Osteoblast (primary cell): Measurements from ENCODE around the gene ACSBG1. TPM values are rescaled to one million over a fixed set of nuclear protein-coding genes. Genes with fewer than 3 reads are reported as not detected.

Experiments
- DNase-seq: peaks from one replicate; pipeline ENCODE4 v3.0.0; 2011; ENCODE audit warnings: low spot score, mixed read lengths; ENCODE audit not compliant: insufficient read length; ENCODE audit errors: missing footprints
- H2AFZ ChIP-seq: 2 replicates; pipeline ENCODE4 v1.6.0; 2011; ENCODE audit warnings: mild to moderate bottlenecking, low read length
- H3K27ac ChIP-seq: 2 replicates; pipeline ENCODE4 v1.5.1; 2011; ENCODE audit warnings: mild to moderate bottlenecking, low read depth, low read length, moderate library complexity
- H3K27me3 ChIP-seq: 2 replicates; pipeline ENCODE4 v1.6.0; 2012; ENCODE audit warnings: mild to moderate bottlenecking, control low read depth, inconsistent platforms, low read length, moderate library complexity; ENCODE audit not compliant: insufficient read depth
- H3K36me3 ChIP-seq: 2 replicates; pipeline ENCODE4 v1.5.1; 2011; ENCODE audit warnings: mild to moderate bottlenecking, low read length, control low read depth, moderate library complexity; ENCODE audit not compliant: insufficient read depth
- H3K4me1 ChIP-seq: 2 replicates; pipeline ENCODE4 v1.5.1; 2011; ENCODE audit warnings: mild to moderate bottlenecking, low read length, control low read depth, moderate library complexity; ENCODE audit not compliant: insufficient read depth
- H3K4me2 ChIP-seq: 2 replicates; pipeline ENCODE4 v1.6.0; 2011; ENCODE audit warnings: mild to moderate bottlenecking, low read length; ENCODE audit not compliant: insufficient read depth
- H3K4me3 ChIP-seq: fragments of 200-600 bp; sonication (generic); 3 replicates; pipeline ENCODE4 v1.5.1; 2012; ENCODE audit warnings: mild to moderate bottlenecking, low read length, inconsistent platforms; ENCODE audit not compliant: insufficient read depth
- H3K79me2 ChIP-seq: 2 replicates; pipeline ENCODE4 v1.6.0; 2012; ENCODE audit warnings: mild to moderate bottlenecking, low read length, control low read depth, inconsistent platforms; ENCODE audit not compliant: insufficient read depth
- H3K9me3 ChIP-seq: 2 replicates; pipeline ENCODE4 v1.5.1; 2011; ENCODE audit warnings: low read depth, low read length, control low read depth
- H4K20me1 ChIP-seq: 2 replicates; pipeline ENCODE4 v1.6.0; 2012; ENCODE audit warnings: mild to moderate bottlenecking, low read length, control low read depth; ENCODE audit not compliant: insufficient read depth
- CTCF ChIP-seq: IDR thresholded peaks from 2 replicates; pipeline ENCODE4 v1.5.1; 2011; ENCODE audit warnings: mild to moderate bottlenecking, low read depth, low read length, moderate library complexity; ENCODE audit errors: extremely low read depth
- total RNA-seq: library from RNA; depleted of rRNA; stranded (reverse); fragments of >200 nt; gene quantifications from 2 replicates; pipeline ENCODE4 v1.2.3, GENCODE V29; 2012

ACSBG1 gene
- total RNA-seq, 1 donor: under 0.01 TPM

DNA sequence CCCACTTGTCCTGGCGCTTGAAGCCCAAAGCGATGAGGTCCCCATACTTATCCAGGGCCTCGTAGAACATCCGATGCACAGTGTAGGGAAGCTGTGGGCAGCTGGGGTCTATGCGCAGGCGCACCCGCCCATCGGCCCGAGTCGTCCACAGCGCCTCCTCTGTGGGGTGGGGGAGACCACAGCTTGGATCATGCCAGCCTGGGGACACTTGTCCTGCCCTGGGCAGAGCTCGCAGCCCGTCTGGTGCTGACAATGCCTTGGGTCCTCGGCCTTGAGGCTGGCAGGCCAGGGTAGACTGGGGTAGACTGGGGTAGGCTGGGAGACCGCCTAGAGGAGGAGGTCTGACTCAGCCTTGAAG is 39.8 kb downstream of the ACSBG1 start:
- Histone ChIP-seq H3K79me2 (no peaks in the 10 kb centered on the region), H4K20me1 (no peaks in the 10 kb centered on the region), H3K4me3 (no peak overlapping the region), H3K4me1 (no peaks in the 10 kb centered on the region), H3K4me2 (no peak overlapping the region), H3K9me3 (no peaks in the 10 kb centered on the region), H3K27me3 (peaks cover 16% of the 10 kb centered on the region), H3K27ac (no peak overlapping the region), H2AFZ (no peak overlapping the region), H3K36me3 (no peaks in the 10 kb centered on the region)
- TF ChIP-seq CTCF: no peak
- peak; percentile 35 for DNase-seq

- Histone ChIP-seq H2AFZ (no peak overlapping the region), H3K36me3 (no peaks in the 10 kb centered on the region), H3K27me3 (peaks cover 16% of the 10 kb centered on the region), H3K79me2 (no peaks in the 10 kb centered on the region), H3K4me3 (no peak overlapping the region), H3K4me1 (no peaks in the 10 kb centered on the region), H3K9me3 (no peaks in the 10 kb centered on the region), H3K4me2 (no peak overlapping the region), H4K20me1 (no peaks in the 10 kb centered on the region), H3K27ac (no peak overlapping the region)
- peak; percentile 32 for DNase-seq
- TF ChIP-seq CTCF: no peak
Observed at GRCh38 chr15:78193731-78194567, 40.4 kb downstream of the ACSBG1 start.

DNA sequence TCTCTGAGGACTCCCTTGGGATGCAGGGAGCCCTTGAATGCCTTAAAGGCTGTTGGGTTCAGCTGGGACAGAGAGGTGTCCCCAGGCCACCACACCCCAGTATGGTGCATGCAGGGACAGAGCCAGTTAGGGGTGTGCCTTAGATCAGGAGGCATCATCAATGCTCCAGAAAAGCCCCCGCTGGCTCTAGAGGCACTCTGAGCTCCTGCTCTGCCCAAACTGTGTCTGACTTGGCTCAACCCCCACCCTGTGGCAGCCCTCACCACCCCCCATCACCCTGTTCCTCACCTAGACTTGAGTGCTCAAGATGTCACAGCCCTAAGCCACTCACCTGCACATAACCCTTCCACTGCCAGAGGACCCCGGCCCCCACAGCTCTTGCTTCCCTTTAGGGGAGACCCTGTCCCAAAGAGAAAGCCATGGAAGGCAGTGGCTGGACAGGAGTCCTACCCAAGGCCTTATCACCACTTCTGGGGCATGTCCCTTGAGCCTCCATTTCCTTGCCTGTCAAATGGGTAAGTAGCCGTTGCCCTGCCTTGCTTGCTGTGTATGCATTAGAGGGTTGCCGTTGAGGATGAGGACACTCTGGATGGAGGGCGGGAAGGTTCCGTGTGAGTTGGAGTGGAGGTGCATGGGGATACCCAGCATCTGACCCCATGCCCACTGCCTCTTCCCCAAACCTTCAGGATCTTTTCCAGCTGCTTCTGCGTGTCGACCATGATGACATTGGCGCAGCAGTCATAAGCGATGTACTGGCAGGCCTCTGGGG is 41.4 kb downstream of the ACSBG1 start:
- no peak overlapping the region for H3K4me3 ChIP-seq
- H3K4me2 ChIP-seq: no peak overlapping the region
- H3K27ac ChIP-seq: no peak overlapping the region

More for the DNA sequence above, 41.4 kb downstream of the ACSBG1 start:
- Histone ChIP-seq H2AFZ (no peak overlapping the region), H3K36me3 (no peaks in the 10 kb centered on the region), H3K79me2 (no peaks in the 10 kb centered on the region), H3K4me1 (no peaks in the 10 kb centered on the region), H4K20me1 (no peaks in the 10 kb centered on the region), H3K27me3 (peaks cover 16% of the 10 kb centered on the region), H3K9me3 (no peaks in the 10 kb centered on the region)
- no peak for TF ChIP-seq CTCF
- no peak for DNase-seq
